ENCODE data around the gene SH2B2.
A peak's percentile ranks its signal among the peaks of the same experiment; 100 is the strongest.
"Not testable (repeated sequence)": the region's sequence is repeated elsewhere in the genome, so short reads cannot be mapped to it uniquely, and the experiment has no call there.

SH2B2 gene

GRCh38 chr7:102356344-102356743 is 69.7 kb downstream of the SH2B2 start, which contains the start of gene SPDYE6:
TSS of gene SPDYE6 (minus strand) at chr7:102356444. CDS start at chr7:102356023, 421 bp downstream.
- not testable (repeated sequence) for H3K27me3 Mint-ChIP-seq (ENCODE audit: low read depth); H3K9me3 Mint-ChIP-seq; H3K36me3 Mint-ChIP-seq (ENCODE audit: low read depth); H3K4me1 Mint-ChIP-seq (ENCODE audit: low read depth); H3K4me3 Mint-ChIP-seq; H3K27ac Mint-ChIP-seq

GRCh38 chr7:102363549-102364393 is 77.1 kb downstream of the SH2B2 start:
- H3K27me3 Mint-ChIP-seq (ENCODE audit: low read depth); H3K9me3 Mint-ChIP-seq: not testable (repeated sequence)
- peak overlapping the region; percentile 94 for H3K4me3 Mint-ChIP-seq
- peak overlapping the region; percentile 83 for H3K27ac Mint-ChIP-seq
- H3K4me1 Mint-ChIP-seq (ENCODE audit: low read depth) = peaks cover 10% of the 10 kb centered on the region
- H3K36me3 Mint-ChIP-seq (ENCODE audit: low read depth) = peaks cover 13% of the 10 kb centered on the region

- H3K9me3 Mint-ChIP-seq; H3K27me3 Mint-ChIP-seq (ENCODE audit: low read depth): not testable (repeated sequence)
- Mint-ChIP-seq H3K4me3 (peak overlapping the region; percentile 94), H3K27ac (peak overlapping the region; percentile 83), H3K4me1 (ENCODE audit: low read depth) (peaks cover 10% of the 10 kb centered on the region), H3K36me3 (ENCODE audit: low read depth) (peaks cover 13% of the 10 kb centered on the region)
These were observed 77.8 kb downstream of the SH2B2 start for GRCh38 chr7:102364394-102364886.

GRCh38 chr7:102365390-102365789 is 78.7 kb downstream of the SH2B2 start:
- peaks cover 19% of the 10 kb centered on the region for H3K36me3 Mint-ChIP-seq (ENCODE audit: low read depth)
- peaks cover 13% of the 10 kb centered on the region for H3K4me1 Mint-ChIP-seq (ENCODE audit: low read depth)
- H3K27ac Mint-ChIP-seq; H3K27me3 Mint-ChIP-seq (ENCODE audit: low read depth); H3K9me3 Mint-ChIP-seq: not testable (repeated sequence)
- peak overlapping the region; percentile 46 for H3K4me3 Mint-ChIP-seq

GRCh38 chr7:102370038-102370437 is 83.4 kb downstream of the SH2B2 start:
- H3K36me3 Mint-ChIP-seq (ENCODE audit: low read depth) = peaks cover 39% of the 10 kb centered on the region
- H3K27ac Mint-ChIP-seq; H3K27me3 Mint-ChIP-seq (ENCODE audit: low read depth); H3K4me3 Mint-ChIP-seq; H3K9me3 Mint-ChIP-seq: not testable (repeated sequence)
- peaks cover 17% of the 10 kb centered on the region for H3K4me1 Mint-ChIP-seq (ENCODE audit: low read depth)

Measured in T-helper 1 cell treated with Interleukin-12 subunit alpha and Interleukin-12 subunit beta and Interleukin-4 antibody, amounts not matched to agents 30 μg/mL and 1 μg/mL, for 36 hours (primary cell).